H7 (cell line): ENCODE data around the gene MYADM. TPM values are rescaled to one million over a fixed set of nuclear protein-coding genes. Genes with fewer than 3 reads are reported as not detected.
"Not testable (repeated sequence)": the region's sequence is repeated elsewhere in the genome, so short reads cannot be mapped to it uniquely, and the experiment has no call there.

ENCODE experiments used
- DNase-seq: peaks from one replicate; pipeline ENCODE4 v3.0.0; 2012
- H3K27me3 ChIP-seq: 2 replicates; pipeline ENCODE4 v1.6.0; 2011; ENCODE audit warnings: mild to moderate bottlenecking, low read length; ENCODE audit not compliant: control insufficient read depth, insufficient read depth
- H3K36me3 ChIP-seq: replicated peaks from 2 replicates; pipeline ENCODE4 v1.5.1; 2011; ENCODE audit warnings: low read length; ENCODE audit not compliant: control insufficient read depth, insufficient read depth
- H3K4me3 ChIP-seq: 2 replicates; pipeline ENCODE4 v1.5.1; 2011; ENCODE audit warnings: low read depth, mild to moderate bottlenecking, control low read depth, low read length, moderate library complexity; ENCODE audit not compliant: insufficient read depth
- total RNA-seq: library from RNA; depleted of rRNA; stranded (reverse); fragments of >200 nt; shearing (Covaris generic); gene quantifications from 2 replicates; pipeline ENCODE4 v1.2.3, GENCODE V29; 2014

MYADM gene
- total RNA-seq, 1 experiment from 2014 or later: 37.5 TPM

DNA sequence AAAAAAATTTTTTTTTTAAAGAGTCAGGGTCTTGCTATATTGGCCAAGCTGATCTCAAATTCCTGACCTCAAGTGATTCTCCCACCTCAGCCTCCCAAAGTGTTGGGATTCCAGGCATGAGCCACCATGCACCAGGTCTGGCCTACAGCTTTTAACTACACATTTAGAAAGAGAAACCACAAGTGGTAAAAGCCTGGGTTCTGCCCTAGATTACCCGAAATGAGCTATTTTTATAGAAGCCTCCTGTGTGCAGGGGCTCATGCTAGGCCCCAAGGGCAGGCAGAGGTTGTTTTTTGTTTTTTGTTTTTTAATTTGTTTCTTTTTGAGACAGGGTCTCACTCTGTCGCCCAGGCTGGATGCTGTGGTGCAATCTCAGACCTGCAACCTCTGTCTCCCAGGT lies 14.0 kb upstream of the MYADM start:
- H3K36me3 ChIP-seq: no peaks in the 10 kb centered on the region
- H3K4me3 ChIP-seq: no peak overlapping the region
- no peak for DNase-seq
- no peaks in the 10 kb centered on the region for H3K27me3 ChIP-seq

DNA sequence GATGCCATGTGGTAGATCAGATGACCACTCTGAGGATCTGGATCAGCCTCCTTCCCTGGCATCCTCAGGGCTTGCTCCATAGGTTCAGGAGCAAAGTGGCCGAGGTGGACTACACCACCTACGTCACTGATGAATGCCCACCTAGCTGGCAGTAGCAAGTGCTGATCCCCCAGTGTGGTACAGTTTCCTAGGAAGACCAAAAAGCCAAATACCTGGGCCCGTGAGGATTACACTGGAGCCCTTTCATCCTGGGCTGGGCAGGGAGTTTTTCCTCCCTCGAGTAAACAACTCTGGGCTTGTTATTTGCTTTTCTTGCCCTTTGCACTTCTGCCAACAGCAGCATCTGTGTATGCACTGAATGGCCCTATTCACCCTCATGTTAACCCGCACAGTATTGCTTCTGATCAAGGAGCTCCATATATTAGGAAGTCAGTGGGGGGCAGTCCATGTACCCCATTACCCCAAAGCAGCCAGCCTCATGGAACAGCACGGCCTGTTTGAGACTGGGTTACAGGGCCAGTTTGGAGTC lies 3.3 kb upstream of the MYADM start:
- Histone ChIP-seq H3K27me3 (no peaks in the 10 kb centered on the region), H3K4me3 (no peak overlapping the region), H3K36me3 (no peaks in the 10 kb centered on the region)
- DNase-seq: peak; percentile 11

DNA sequence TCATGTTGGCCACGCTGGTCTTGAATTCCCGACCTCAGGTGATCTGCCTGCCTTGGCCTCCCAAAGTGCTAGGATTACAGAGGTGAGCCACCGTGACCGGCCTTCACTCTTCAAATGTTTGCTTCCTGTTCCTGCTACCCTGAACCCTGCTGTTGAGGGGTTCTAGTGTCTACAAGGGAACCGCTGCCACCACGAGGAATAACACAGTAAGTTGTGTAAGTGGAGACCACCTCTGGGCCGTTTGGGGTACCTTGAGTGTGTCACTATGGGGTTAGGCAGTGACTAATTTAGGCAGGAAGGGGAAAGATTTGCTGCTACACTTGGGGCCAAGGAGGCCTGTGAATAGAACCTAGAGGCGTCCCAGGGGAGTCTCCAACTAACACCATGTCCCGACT lies 2.2 kb upstream of the MYADM start:
- no peak for DNase-seq
- peak overlapping the region; percentile 58 for H3K4me3 ChIP-seq
- H3K27me3 ChIP-seq: no peaks in the 10 kb centered on the region
- peaks cover 2% of the 10 kb centered on the region; the same call in 1 of the 2 replicates for H3K36me3 ChIP-seq

DNA sequence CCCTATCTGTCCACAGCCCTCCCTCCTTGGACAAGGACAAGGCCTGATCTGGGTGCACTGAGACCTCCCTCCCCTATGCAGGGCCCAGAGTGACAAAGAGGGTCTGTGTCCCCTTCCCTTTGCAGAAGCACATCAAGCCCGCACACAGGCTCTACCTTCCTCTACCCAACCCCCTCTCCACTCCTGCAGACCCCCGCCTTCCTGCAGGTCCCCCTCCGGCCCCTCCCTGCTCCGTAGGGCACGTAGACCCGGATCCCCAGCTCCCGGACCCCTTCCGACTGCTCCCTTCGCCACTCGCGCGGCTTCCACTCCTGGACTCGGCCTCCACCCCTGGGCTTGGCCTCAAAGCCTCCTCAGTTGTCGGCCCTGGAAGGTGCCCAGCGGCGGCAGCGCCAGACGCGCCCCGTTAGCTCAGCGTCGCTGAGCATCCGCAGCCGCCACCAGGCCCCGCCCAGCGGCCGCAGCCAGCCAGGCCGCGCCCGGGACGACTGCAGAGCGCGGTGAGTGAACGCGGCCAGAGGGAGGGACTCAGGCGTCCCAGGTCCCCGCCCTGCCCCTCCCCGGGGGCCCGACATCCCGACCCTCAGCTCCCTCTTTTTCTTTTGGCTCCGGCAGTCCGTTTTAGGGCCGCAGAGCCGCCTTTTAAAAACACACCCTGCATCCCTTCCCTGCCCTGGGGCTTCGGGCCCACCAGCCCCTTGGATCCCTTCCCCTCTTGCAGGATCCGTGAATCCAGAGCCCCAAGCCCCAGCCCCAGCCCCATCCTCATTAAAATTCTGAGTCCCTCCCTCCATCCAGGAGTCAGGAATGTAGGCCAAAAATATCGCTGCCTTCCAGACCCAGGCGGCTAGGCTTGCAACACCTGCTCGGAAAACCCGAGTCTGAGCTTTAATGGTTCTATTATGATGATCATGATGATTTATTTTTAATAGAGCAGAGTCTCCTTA lies 1.5 kb upstream of the MYADM start:
- H3K36me3 ChIP-seq: peaks cover 4% of the 10 kb centered on the region
- H3K27me3 ChIP-seq: no peaks in the 10 kb centered on the region
- peak overlapping the region; percentile 58 for H3K4me3 ChIP-seq
- DNase-seq: peak; percentile 89

DNA sequence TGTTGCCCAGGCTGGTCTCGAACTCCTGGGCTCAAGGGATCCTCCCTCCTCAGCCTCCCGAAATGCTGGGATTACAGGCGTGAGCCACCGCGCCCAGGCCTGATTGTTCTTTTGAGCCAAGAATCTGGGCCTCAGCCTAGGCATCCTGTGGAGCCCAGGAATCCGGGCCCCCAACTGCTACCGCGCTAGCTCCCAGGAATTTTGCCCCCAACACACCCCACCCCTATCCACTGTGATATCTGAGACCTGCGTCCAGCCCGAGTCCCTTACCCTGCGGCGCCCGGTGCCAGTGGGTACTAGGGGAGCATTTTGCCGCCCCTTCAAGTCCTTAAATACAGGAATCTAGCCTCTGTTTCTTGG lies 838 bp upstream of the MYADM start:
- Histone ChIP-seq H3K4me3 (peak overlapping the region; percentile 58), H3K27me3 (no peaks in the 10 kb centered on the region), H3K36me3 (peaks cover 6% of the 10 kb centered on the region)
- peak; percentile 80 for DNase-seq

DNA sequence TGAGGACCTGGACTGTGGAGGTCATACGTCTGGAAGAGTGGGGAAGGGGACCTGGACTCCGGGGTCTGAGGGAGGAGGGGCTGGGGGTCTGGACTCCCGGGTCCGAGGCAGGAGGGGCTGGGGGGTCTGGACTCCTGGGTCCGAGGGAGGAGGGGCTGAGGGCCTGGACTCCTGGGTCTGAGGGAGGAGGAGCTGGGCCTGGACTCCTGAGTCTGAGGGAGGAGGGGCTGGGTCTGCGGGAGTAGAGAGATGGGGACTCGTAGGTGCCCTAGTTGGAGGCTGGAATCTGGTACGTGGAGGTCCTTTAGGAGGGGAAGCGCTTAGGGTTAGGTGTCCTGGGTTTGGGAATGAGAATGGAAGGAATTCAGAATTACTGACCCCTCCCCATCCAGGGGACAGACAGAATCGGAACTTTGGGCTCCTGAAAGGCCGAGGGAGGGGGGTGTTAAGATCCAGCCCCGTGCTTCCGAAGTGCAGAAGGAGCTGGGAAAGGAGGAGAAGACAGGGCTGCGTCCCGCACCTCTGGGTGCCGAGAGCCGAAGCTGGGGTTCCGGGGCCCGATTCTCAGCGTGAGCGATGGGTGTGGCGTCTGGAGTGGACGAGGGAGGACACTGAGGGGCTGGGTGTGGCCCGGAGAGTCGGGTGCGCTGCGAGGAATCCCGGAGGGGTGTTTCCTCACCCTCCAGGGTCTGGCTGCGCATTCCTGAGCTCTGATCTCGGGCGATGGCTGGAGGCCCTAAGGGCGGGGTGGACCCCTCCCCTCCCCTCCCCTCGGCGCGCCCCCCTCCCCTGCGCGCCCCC lies 608 bp downstream of the MYADM start:
- Histone ChIP-seq H3K36me3 (peaks cover 6% of the 10 kb centered on the region), H3K4me3 (peak overlapping the region; percentile 87), H3K27me3 (no peaks in the 10 kb centered on the region)
- DNase-seq: peak; percentile 85

DNA sequence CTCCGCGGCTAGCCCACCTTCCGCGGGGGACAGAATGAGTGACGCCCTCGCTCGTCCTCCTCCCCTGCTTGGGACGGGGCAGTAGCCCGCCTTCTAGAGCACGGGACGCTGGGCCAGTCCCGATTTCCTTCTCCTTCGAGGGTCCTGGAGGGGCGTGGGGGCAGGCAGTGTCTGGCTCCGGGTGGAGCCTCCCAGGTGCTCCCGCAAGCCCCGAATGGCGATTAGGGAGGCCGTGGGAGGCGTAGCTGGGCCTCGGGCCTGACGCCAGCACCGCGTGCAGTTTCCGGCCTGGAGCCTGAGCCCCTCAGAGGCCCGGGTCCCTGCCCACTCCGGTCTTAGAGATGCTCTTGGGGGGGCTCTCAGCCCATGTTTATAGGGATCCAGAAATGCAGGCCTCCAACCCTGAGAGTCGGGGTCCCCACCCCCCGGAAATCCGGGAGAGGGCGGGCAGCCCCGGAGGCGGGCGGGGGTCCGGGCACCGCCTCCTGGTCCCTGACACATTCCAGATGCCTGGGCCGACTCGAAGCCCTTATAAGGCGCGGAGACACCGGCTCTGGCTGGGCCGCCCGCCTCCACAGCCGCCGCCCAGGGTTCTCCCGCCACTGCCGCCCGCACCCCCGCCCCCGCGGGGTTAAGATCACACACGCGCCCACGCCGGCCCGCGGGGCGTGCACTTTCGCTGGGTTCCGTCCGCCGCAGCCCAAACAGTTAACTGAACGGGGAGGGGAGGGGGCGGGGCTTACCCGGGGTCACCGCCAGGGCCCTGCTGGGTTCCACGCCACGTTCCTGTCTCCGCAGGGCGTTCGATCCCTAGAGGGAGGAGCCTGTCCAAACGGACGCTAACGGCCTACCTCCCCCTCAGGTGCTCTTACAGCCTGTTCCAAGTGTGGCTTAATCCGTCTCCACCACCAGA lies 1.5 kb downstream of the MYADM start:
- Histone ChIP-seq H3K27me3 (no peaks in the 10 kb centered on the region), H3K36me3 (peaks cover 13% of the 10 kb centered on the region), H3K4me3 (peak overlapping the region; percentile 87)
- DNase-seq: peak; percentile 95

DNA sequence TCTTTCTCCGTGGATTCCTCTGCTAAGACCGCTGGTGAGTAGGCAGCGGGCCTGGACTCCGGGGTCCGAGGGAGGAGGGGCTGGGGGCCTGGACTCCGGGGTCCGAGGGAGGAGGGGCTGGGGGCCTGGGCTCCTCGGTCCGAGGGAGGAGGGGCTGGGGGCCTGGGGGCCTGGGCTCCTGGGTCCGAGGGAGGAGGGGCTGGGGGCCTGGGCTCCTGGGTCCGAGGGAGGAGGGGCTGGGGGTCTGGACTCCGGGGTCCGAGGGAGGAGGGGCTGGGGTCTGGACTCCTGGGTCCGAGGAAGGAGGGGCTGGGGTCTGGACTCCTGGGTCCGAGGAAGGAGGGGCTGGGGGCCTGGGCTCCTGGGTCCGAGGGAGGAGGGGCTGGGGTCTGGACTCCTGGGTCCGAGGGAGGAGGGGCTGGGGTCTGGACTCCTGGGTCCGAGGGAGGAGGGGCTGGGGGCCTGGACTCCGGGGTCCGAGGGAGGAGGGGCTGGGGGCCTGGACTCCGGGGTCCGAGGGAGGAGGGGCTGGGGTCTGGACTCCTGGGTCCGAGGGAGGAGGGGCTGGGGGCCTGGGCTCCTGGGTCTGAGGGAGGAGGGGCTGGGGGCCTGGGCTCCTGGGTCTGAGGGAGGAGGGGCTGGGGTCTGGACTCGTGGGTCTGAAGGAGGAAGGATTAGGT lies 2.3 kb downstream of the MYADM start:
- not testable (repeated sequence) for DNase-seq, H3K27me3 ChIP-seq
- Histone ChIP-seq H3K36me3 (peaks cover 16% of the 10 kb centered on the region), H3K4me3 (peak overlapping the region; percentile 87)

DNA sequence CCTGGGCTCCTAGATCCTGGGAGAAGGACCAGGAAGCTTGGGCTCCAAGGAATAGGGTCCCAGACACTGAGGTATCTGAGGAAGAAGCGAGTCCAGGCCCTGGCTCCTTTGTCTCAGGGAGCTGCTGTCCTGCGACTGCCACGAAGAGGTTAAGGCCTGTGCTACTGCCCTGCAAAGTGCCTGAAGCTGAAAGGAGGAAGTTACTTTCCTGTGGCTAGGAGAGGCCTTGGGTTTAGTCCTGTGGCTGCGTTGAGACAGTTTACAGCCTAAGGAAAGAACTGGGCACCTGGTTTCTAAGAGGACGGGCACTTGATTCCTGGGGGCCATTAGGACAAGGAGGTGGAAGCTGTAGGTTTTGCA lies 2.8 kb downstream of the MYADM start:
- no peak overlapping the region for H3K4me3 ChIP-seq
- peak; percentile 59 for DNase-seq
- no peaks in the 10 kb centered on the region for H3K27me3 ChIP-seq
- H3K36me3 ChIP-seq: peaks cover 16% of the 10 kb centered on the region

DNA sequence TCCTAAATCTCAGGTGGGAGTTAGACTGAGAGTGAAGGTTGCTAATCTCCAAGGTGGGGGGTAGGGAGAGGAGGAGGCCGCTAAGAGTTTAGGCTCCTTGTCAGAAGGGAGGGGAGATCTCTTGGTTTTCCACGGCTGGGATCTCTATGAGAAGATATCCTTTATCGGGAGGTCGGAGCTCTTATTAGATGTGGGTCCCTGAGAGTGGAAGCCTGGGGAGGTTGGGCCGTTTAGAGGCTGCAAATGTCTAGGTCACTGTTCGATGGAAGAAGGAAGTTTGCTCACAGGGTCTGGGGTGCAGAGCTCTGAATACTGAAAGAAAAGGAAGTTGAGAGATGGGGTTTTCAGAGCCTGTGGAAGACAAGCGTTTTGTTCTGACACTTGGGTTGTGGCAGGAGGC lies 3.8 kb downstream of the MYADM start:
- peak; percentile 33 for DNase-seq
- H3K36me3 ChIP-seq: peaks cover 19% of the 10 kb centered on the region
- H3K4me3 ChIP-seq: no peak overlapping the region

DNA sequence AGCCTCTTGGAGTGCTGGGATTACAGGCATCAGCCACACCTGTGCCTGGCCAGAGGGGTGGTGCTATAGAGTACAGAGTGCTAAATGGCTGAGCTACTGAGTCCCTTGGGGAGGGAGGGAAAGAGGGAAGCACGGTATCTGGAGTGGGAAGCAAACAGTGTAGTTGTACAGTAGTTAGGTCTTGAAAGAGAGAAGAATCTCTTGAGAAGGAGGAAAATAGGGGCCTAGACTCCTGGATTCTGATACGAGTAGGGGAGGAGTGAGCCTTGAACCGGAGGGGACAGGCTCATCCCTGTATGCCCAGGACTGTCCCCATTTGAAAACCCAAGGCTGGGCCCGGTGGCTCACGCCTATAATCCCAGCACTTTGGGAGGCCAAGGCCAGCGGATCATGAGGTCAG lies 5.1 kb downstream of the MYADM start:
- no peak overlapping the region for H3K4me3 ChIP-seq
- H3K36me3 ChIP-seq: peaks cover 19% of the 10 kb centered on the region
- no peaks in the 10 kb centered on the region for H3K27me3 ChIP-seq
- peak; percentile 23 for DNase-seq

More for the DNA sequence above, 3.8 kb downstream of the MYADM start:
- H3K27me3 ChIP-seq: no peaks in the 10 kb centered on the region

DNA sequence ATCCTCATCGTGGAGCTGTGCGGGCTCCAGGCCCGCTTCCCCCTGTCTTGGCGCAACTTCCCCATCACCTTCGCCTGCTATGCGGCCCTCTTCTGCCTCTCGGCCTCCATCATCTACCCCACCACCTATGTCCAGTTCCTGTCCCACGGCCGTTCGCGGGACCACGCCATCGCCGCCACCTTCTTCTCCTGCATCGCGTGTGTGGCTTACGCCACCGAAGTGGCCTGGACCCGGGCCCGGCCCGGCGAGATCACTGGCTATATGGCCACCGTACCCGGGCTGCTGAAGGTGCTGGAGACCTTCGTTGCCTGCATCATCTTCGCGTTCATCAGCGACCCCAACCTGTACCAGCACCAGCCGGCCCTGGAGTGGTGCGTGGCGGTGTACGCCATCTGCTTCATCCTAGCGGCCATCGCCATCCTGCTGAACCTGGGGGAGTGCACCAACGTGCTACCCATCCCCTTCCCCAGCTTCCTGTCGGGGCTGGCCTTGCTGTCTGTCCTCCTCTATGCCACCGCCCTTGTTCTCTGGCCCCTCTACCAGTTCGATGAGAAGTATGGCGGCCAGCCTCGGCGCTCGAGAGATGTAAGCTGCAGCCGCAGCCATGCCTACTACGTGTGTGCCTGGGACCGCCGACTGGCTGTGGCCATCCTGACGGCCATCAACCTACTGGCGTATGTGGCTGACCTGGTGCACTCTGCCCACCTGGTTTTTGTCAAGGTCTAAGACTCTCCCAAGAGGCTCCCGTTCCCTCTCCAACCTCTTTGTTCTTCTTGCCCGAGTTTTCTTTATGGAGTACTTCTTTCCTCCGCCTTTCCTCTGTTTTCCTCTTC lies 6.3 kb downstream of the MYADM start:
- Histone ChIP-seq H3K27me3 (no peaks in the 10 kb centered on the region), H3K4me3 (no peak overlapping the region), H3K36me3 (peaks cover 19% of the 10 kb centered on the region)
- peak; percentile 34 for DNase-seq

DNA sequence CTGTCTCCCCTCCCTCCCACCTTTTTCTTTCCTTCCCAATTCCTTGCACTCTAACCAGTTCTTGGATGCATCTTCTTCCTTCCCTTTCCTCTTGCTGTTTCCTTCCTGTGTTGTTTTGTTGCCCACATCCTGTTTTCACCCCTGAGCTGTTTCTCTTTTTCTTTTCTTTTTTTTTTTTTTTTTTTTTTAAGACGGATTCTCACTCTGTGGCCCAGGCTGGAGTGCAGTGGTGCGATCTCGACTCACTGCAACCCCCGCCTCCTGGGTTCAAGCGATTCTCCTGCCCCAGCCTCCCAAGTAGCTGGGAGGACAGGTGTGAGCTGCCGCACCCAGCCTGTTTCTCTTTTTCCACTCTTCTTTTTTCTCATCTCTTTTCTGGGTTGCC lies 6.9 kb downstream of the MYADM start:
- H3K36me3 ChIP-seq: peaks cover 19% of the 10 kb centered on the region
- no peaks in the 10 kb centered on the region for H3K27me3 ChIP-seq
- H3K4me3 ChIP-seq: no peak overlapping the region
- DNase-seq: no peak
